Neural cell (in vitro differentiated cells): ENCODE results near the gene RPS4Y1.

Source experiments
- EP300 ChIP-seq: fragments of 450-650 bp; conservative IDR thresholded peaks from 2 replicates; pipeline ENCODE4 v1.6.1; 2014; ENCODE audit warnings: antibody characterized with exemption, mild to moderate bottlenecking, moderate library complexity; ENCODE audit not compliant: poor library complexity, severe bottlenecking
- EZH2 ChIP-seq: fragments of 200-600, 300-800 bp; shearing (Covaris generic), sonication (generic); IDR thresholded peaks from 2 replicates; pipeline ENCODE4 v1.6.1; 2014; ENCODE audit warnings: antibody characterized with exemption, low read length, borderline replicate concordance, mild to moderate bottlenecking; ENCODE audit not compliant: insufficient read depth, poor library complexity, severe bottlenecking
- POLR2AphosphoS5 ChIP-seq: IDR thresholded peaks from 2 replicates; pipeline ENCODE4 v1.6.1; 2012
- RAD21 ChIP-seq: fragments of 450-650 bp; conservative IDR thresholded peaks from 2 replicates; pipeline ENCODE4 v1.6.1; 2014; ENCODE audit warnings: antibody characterized with exemption, mild to moderate bottlenecking, moderate library complexity
- TAF1 ChIP-seq: IDR thresholded peaks from 2 replicates; pipeline ENCODE4 v1.6.1; 2012; ENCODE audit warnings: low read depth
- TF ChIP-seq, protein P1 (sequence below): fragments of 450-650 bp; IDR thresholded peaks from 2 replicates; pipeline ENCODE4 v1.5.1; 2014; ENCODE audit warnings: antibody characterized with exemption, mild to moderate bottlenecking, moderate library complexity; ENCODE audit not compliant: poor library complexity, severe bottlenecking

- no peak for TF ChIP-seq TAF1
- TF ChIP-seq, protein P1, sequence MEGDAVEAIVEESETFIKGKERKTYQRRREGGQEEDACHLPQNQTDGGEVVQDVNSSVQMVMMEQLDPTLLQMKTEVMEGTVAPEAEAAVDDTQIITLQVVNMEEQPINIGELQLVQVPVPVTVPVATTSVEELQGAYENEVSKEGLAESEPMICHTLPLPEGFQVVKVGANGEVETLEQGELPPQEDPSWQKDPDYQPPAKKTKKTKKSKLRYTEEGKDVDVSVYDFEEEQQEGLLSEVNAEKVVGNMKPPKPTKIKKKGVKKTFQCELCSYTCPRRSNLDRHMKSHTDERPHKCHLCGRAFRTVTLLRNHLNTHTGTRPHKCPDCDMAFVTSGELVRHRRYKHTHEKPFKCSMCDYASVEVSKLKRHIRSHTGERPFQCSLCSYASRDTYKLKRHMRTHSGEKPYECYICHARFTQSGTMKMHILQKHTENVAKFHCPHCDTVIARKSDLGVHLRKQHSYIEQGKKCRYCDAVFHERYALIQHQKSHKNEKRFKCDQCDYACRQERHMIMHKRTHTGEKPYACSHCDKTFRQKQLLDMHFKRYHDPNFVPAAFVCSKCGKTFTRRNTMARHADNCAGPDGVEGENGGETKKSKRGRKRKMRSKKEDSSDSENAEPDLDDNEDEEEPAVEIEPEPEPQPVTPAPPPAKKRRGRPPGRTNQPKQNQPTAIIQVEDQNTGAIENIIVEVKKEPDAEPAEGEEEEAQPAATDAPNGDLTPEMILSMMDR, result no peak
- no peak for TF ChIP-seq EZH2
- no peak for TF ChIP-seq POLR2AphosphoS5
- no peak for TF ChIP-seq RAD21
- TF ChIP-seq EP300, result no peak
Observed at GRCh38 chrY:2846791-2847190, 5.4 kb downstream of the RPS4Y1 start.
